GM10248 (cell line): ENCODE data around the gene GCLC.

Experiments used
- CTCF ChIA-PET: fragments of 300-600 bp; sonication (Branson Sonifier 250); formaldehyde crosslinking; extraction: SDS; loops from one replicate; lab custom pipeline; 2021; ENCODE audit warnings: antibody characterized with exemption; lab: Yijun Ruan, JAX
- POLR2A ChIA-PET: fragments of 350-650 bp; sonication (Branson Sonifier 250); formaldehyde crosslinking; extraction: SDS; loops from one replicate; lab custom pipeline; 2020; ENCODE audit warnings: antibody characterized with exemption; lab: Yijun Ruan, JAX
- DNase-seq: peaks from one replicate; pipeline ENCODE4 v3.0.0; 2012; ENCODE audit errors: extremely low spot score
- CTCF ChIP-seq: IDR thresholded peaks from 2 replicates; pipeline ENCODE4 v1.5.1; 2012; ENCODE audit warnings: mild to moderate bottlenecking, low read depth; ENCODE audit errors: extremely low read depth, missing control alignments, control extremely low read depth

The GCLC gene

GRCh38 chr6:53546281-53546680 lies 1.4 kb upstream of the GCLC start:
- POLR2A ChIA-PET: no interaction called here
- TF ChIP-seq CTCF: no peak
- CTCF ChIA-PET: interaction anchor here (1.4 kb wide), 1 partner anchor 173 kb away, joined by 3 read pairs; no protein-coding TSS in a partner anchor
- no peak for DNase-seq

GRCh38 chr6:53544217-53544469 lies 758 bp downstream of the GCLC start:
- TF ChIP-seq CTCF: no peak
- POLR2A ChIA-PET: no interaction called here
- CTCF ChIA-PET: interaction anchor here (1.2 to 2.6 kb wide), 6 partner anchors 9 to 173 kb away, joined by 3 to 13 read pairs (median 4); no protein-coding TSS in a partner anchor
- DNase-seq: no peak

- POLR2A ChIA-PET: no interaction called here
- DNase-seq: no peak
- CTCF ChIA-PET: interaction anchor here (0.8 to 2.6 kb wide), 9 partner anchors 8 to 174 kb away, joined by 3 to 13 read pairs (median 4); no protein-coding TSS in a partner anchor
- TF ChIP-seq CTCF: no peak
Observed at GRCh38 chr6:53543359-53544216, 1.3 kb downstream of the GCLC start.

GRCh38 chr6:53541900-53542299 lies 3.0 kb downstream of the GCLC start:
- no peak for DNase-seq
- TF ChIP-seq CTCF: no peak
- ChIA-PET POLR2A (no interaction called here), CTCF (interaction anchor here (0.8 to 1.0 kb wide), 2 partner anchors 21 to 184 kb away, joined by 3 read pairs; no protein-coding TSS in a partner anchor)

GRCh38 chr6:53540129-53540692 lies 4.7 kb downstream of the GCLC start:
- POLR2A ChIA-PET: no interaction called here
- CTCF ChIA-PET: interaction anchor here (1.2 to 2.9 kb wide), 2 partner anchors 47 to 186 kb away, joined by 4 to 6 read pairs; no protein-coding TSS in a partner anchor
- no peak for DNase-seq
- TF ChIP-seq CTCF: no peak

GRCh38 chr6:53539561-53539960 lies 5.3 kb downstream of the GCLC start:
- DNase-seq: no peak
- POLR2A ChIA-PET: no interaction called here
- TF ChIP-seq CTCF: no peak
- CTCF ChIA-PET: interaction anchor here (1.2 to 2.9 kb wide), 2 partner anchors 46 to 187 kb away, joined by 4 to 6 read pairs; no protein-coding TSS in a partner anchor
